GM06990 (cell line): ENCODE measurements around the gene DPM2.

Experiments used
- DNase-seq: peaks from one replicate; pipeline ENCODE4 v3.0.0-alpha.2; 2011; ENCODE audit not compliant: insufficient read length; ENCODE audit errors: extremely low read depth
- H3K27me3 ChIP-seq: replicated peaks from 2 replicates; pipeline ENCODE4 v1.6.0; 2011; ENCODE audit warnings: low read length; ENCODE audit not compliant: control insufficient read depth, insufficient read depth
- H3K36me3 ChIP-seq: 2 replicates; pipeline ENCODE4 v1.5.1; 2011; ENCODE audit warnings: low read length; ENCODE audit not compliant: control insufficient read depth, insufficient read depth
- H3K4me3 ChIP-seq: replicated peaks from 2 replicates; pipeline ENCODE4 v1.5.1; 2011; ENCODE audit warnings: low read depth, mild to moderate bottlenecking, control low read depth, low read length
- TF ChIP-seq, protein P1 (sequence below): IDR thresholded peaks from 2 replicates; pipeline ENCODE4 v1.5.1; 2011; ENCODE audit warnings: low read length, control low read depth, mild to moderate bottlenecking, inconsistent platforms; ENCODE audit not compliant: insufficient read depth, poor library complexity, severe bottlenecking

DPM2 gene

GRCh38 chr9:127968700-127969383, 31.2 kb upstream of the DPM2 start:
- no peak overlapping the region for H3K4me3 ChIP-seq
- no peak for DNase-seq
- H3K36me3 ChIP-seq: no peaks in the 10 kb centered on the region
- H3K27me3 ChIP-seq: no peaks in the 10 kb centered on the region
- TF ChIP-seq, protein P1, sequence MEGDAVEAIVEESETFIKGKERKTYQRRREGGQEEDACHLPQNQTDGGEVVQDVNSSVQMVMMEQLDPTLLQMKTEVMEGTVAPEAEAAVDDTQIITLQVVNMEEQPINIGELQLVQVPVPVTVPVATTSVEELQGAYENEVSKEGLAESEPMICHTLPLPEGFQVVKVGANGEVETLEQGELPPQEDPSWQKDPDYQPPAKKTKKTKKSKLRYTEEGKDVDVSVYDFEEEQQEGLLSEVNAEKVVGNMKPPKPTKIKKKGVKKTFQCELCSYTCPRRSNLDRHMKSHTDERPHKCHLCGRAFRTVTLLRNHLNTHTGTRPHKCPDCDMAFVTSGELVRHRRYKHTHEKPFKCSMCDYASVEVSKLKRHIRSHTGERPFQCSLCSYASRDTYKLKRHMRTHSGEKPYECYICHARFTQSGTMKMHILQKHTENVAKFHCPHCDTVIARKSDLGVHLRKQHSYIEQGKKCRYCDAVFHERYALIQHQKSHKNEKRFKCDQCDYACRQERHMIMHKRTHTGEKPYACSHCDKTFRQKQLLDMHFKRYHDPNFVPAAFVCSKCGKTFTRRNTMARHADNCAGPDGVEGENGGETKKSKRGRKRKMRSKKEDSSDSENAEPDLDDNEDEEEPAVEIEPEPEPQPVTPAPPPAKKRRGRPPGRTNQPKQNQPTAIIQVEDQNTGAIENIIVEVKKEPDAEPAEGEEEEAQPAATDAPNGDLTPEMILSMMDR: no peak

GRCh38 chr9:127968042-127968441, 30.4 kb upstream of the DPM2 start:
- Histone ChIP-seq H3K27me3 (no peaks in the 10 kb centered on the region), H3K4me3 (no peak overlapping the region), H3K36me3 (no peaks in the 10 kb centered on the region)
- no peak for DNase-seq
- TF ChIP-seq, protein P1: no peak

GRCh38 chr9:127967151-127967809, 29.6 kb upstream of the DPM2 start:
- DNase-seq: no peak
- Histone ChIP-seq H3K27me3 (no peaks in the 10 kb centered on the region), H3K36me3 (no peaks in the 10 kb centered on the region), H3K4me3 (no peak overlapping the region)
- TF ChIP-seq, protein P1: no peak

- no peak overlapping the region for H3K4me3 ChIP-seq
- H3K27me3 ChIP-seq: no peaks in the 10 kb centered on the region
- no peaks in the 10 kb centered on the region for H3K36me3 ChIP-seq
- TF ChIP-seq, protein P1: no peak
- no peak for DNase-seq
Observed at GRCh38 chr9:127966416-127967150, 28.9 kb upstream of the DPM2 start.

DNA sequence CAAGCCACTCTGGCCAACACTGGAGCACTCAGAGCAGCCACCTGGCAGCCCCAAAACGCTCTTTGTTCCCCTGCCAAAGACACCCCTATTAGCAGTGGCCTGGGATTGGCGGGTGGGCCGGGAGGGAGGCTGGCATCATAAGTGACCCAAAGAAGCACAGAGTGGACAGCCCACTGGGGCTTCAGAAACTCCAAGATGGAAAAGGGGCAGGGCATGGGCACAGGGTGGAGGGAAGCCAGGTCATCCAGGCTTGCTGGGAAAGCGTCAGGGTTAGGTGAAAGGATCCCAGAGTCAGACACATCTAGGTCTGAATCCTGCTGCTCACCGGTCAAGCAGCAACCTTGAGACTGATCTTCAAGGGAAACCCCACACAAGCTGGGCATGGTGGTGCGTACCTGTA, 28.3 kb upstream of the DPM2 start:
- DNase-seq: no peak
- Histone ChIP-seq H3K27me3 (no peaks in the 10 kb centered on the region), H3K4me3 (no peak overlapping the region), H3K36me3 (no peaks in the 10 kb centered on the region)
- TF ChIP-seq, protein P1: no peak
